CD14-positive monocyte (primary cell): ENCODE measurements around the gene RPL19. TPM values are rescaled to one million over a fixed set of nuclear protein-coding genes. Genes with fewer than 3 reads are reported as not detected.

ENCODE experiments used
- DNase-seq, 3 donors: peaks; one replicate each; pipeline ENCODE4 v3.0.0-alpha.2; 2011 to 2022
- H2AFZ ChIP-seq: 2 replicates; pipeline ENCODE4 v1.6.0; 2012; ENCODE audit warnings: mild to moderate bottlenecking, low read depth, low read length, inconsistent platforms; ENCODE audit not compliant: insufficient read depth, poor library complexity, severe bottlenecking
- H3K27ac ChIP-seq, 2 donors: 1 replicate in 1 of 2; 2 replicates in 1 of 2; pipeline ENCODE4 v1.5.1; 2012 to 2013; ENCODE audit warnings: low read length in 2 of 2, control low read depth in 1 of 2, inconsistent platforms in 1 of 2, low read depth in 1 of 2, mild to moderate bottlenecking in 1 of 2
- H3K27me3 ChIP-seq, 2 donors: one replicate each; pipeline versions ENCODE4 v1.6.0 to v1.6.1; 2011 to 2013; ENCODE audit warnings: low read length in 2 of 2; ENCODE audit not compliant: control insufficient read depth in 2 of 2, insufficient read depth in 2 of 2
- H3K36me3 ChIP-seq, 2 donors: replicated peaks in 1 of 2; 1 replicate in 1 of 2; 2 replicates in 1 of 2; pipeline versions ENCODE4 v1.5.1 to v1.6.1; 2012 to 2013; ENCODE audit warnings: low read length in 2 of 2, control low read depth in 1 of 2, inconsistent platforms in 1 of 2, mild to moderate bottlenecking in 1 of 2; ENCODE audit not compliant: insufficient read depth in 2 of 2, control insufficient read depth in 1 of 2
- H3K4me1 ChIP-seq, 2 donors: 1 replicate in 1 of 2; 2 replicates in 1 of 2; pipeline versions ENCODE4 v1.5.1 to v1.6.1; 2012 to 2013; ENCODE audit warnings: low read length in 2 of 2, control low read depth in 1 of 2, inconsistent platforms in 1 of 2, mild to moderate bottlenecking in 1 of 2, moderate library complexity in 1 of 2; ENCODE audit not compliant: insufficient read depth in 2 of 2, control insufficient read depth in 1 of 2
- H3K4me2 ChIP-seq: replicated peaks from 2 replicates; pipeline ENCODE3; 2012; ENCODE audit warnings: low read length, moderate library complexity, mild to moderate bottlenecking; ENCODE audit not compliant: poor library complexity, severe bottlenecking; ENCODE audit errors: extremely low read depth
- H3K4me3 ChIP-seq, 3 experiments: fragments of 200-600 bp in 1 of 3; sonication (generic) in 1 of 3; replicated peaks in 1 of 3; 1 replicate in 2 of 3; 2 replicates in 1 of 3; pipeline ENCODE4 v1.5.1; 2011 to 2013; ENCODE audit warnings: low read length in 3 of 3, mild to moderate bottlenecking in 3 of 3, control low read depth in 2 of 3, low read depth in 2 of 3, inconsistent platforms in 1 of 3, moderate library complexity in 1 of 3
- H3K79me2 ChIP-seq: 2 replicates; pipeline ENCODE4 v1.6.0; 2012; ENCODE audit warnings: mild to moderate bottlenecking, control low read depth, inconsistent platforms, low read length, moderate library complexity; ENCODE audit not compliant: insufficient read depth
- H3K9ac ChIP-seq: 2 replicates; pipeline ENCODE4 v1.6.0; 2017; ENCODE audit warnings: low read length, mild to moderate bottlenecking; ENCODE audit not compliant: insufficient read depth, poor library complexity, severe bottlenecking
- H3K9me3 ChIP-seq, 2 donors: replicated peaks in 1 of 2; 1 replicate in 1 of 2; 2 replicates in 1 of 2; pipeline versions ENCODE4 v1.5.1 to v1.6.1; 2012 to 2013; ENCODE audit warnings: low read length in 2 of 2, control low read depth in 1 of 2; ENCODE audit not compliant: control insufficient read depth in 1 of 2, insufficient read depth in 1 of 2
- H4K20me1 ChIP-seq: 2 replicates; pipeline ENCODE4 v1.6.0; 2012; ENCODE audit warnings: mild to moderate bottlenecking, low read length, control low read depth, moderate library complexity; ENCODE audit not compliant: insufficient read depth
- H3K27ac Mint-ChIP-seq, 7 donors: one replicate each; pipeline ENCODE4 v1.8.0; 2020; ENCODE audit warnings: mild to moderate bottlenecking in 7 of 7, mixed read lengths in 7 of 7, moderate library complexity in 6 of 7, inconsistent platforms in 2 of 7
- H3K27me3 Mint-ChIP-seq, 3 donors: one replicate each; pipeline ENCODE4 v1.8.0; 2021 to 2022; ENCODE audit warnings: low read depth in 3 of 3, mild to moderate bottlenecking in 3 of 3, mixed read lengths in 3 of 3, moderate library complexity in 3 of 3, inconsistent platforms in 1 of 3
- H3K36me3 Mint-ChIP-seq, 2 donors: one replicate each; pipeline ENCODE4 v1.8.0; 2020; ENCODE audit warnings: mixed read lengths in 2 of 2, inconsistent platforms in 1 of 2, mild to moderate bottlenecking in 1 of 2
- H3K4me1 Mint-ChIP-seq: one replicate; pipeline ENCODE4 v1.8.0; 2020; ENCODE audit warnings: mild to moderate bottlenecking, mixed read lengths
- H3K4me3 Mint-ChIP-seq, 2 donors: one replicate each; pipeline ENCODE4 v1.8.0; 2020; ENCODE audit warnings: mild to moderate bottlenecking in 2 of 2, mixed read lengths in 2 of 2, moderate library complexity in 1 of 2
- H3K9me3 Mint-ChIP-seq, 7 donors: one replicate each; pipeline ENCODE4 v1.8.0; 2020 to 2022; ENCODE audit warnings: mixed read lengths in 7 of 7, mild to moderate bottlenecking in 6 of 7, moderate library complexity in 6 of 7, inconsistent platforms in 2 of 7
- CTCF ChIP-seq: fragments of 200-600 bp; IDR thresholded peaks from one replicate; pipeline ENCODE4 v1.8.0; 2022; ENCODE audit warnings: antibody characterized with exemption, mild to moderate bottlenecking
- WGBS: methylation state at CpG from one replicate; pipeline ENCODE4 v1.1.5; 2013; ENCODE audit warnings: missing lambda C conversion rate; ENCODE audit not compliant: insufficient coverage; 5-methylcytosine and 5-hydroxymethylcytosine counted together
- intact Hi-C, 2 donors: fragments of 100-400 bp; cut with micrococcal nuclease; formaldehyde crosslinking; loops; one replicate each; pipeline versions ENCODE4 v1.15.0 to v1.15.1; 2023
- polyA plus RNA-seq, 3 donors: library from polyadenylated mRNA; depleted of rRNA in 1 of 3; unstranded in 2 of 3; stranded (reverse) in 1 of 3; fragments of 300-500 nt in 2 of 3; fragments of >200 nt in 1 of 3; fragmentation: Illumina TruSeq in 2 of 3; gene quantifications; 1 replicate in 2 of 3; 2 replicates in 1 of 3; pipeline ENCODE4 v1.2.3, GENCODE V29; 2012 to 2021

RPL19 gene
- polyA plus RNA-seq, 3 donors = 1,069 to 1,809 (median 1,232) TPM

GRCh38 chr17:39213852-39214251 is 13.8 kb downstream of the RPL19 start:
- TF ChIP-seq CTCF = no peak
- H3K4me1 Mint-ChIP-seq = peaks cover 19% of the 10 kb centered on the region
- peak in 1 of 3 donors; percentile 24 for DNase-seq

GRCh38 chr17:39217734-39218369 is 17.8 kb downstream of the RPL19 start:
- Mint-ChIP-seq H3K4me1 (peaks cover 2% of the 10 kb centered on the region), H3K4me3 (peak overlapping the region in 1 of 2 donors; percentile 69), H3K27me3 (peaks cover 32 to 60% (median 39%) of the 10 kb centered on the region in 3 donors), H3K27ac (no peak overlapping the region), H3K9me3 (peaks cover 0 to 9% (median 0%) of the 10 kb centered on the region in 7 donors), H3K36me3 (no peaks in the 10 kb centered on the region)
- H3K9me3 ChIP-seq = no peaks in the 10 kb centered on the region
- H3K27me3 ChIP-seq = peaks cover 0 to 34% of the 10 kb centered on the region in 2 donors
- no peak overlapping the region for H2AFZ ChIP-seq
- no peaks in the 10 kb centered on the region for H3K36me3 ChIP-seq
- H3K4me2 ChIP-seq = no peak overlapping the region
- intact Hi-C loops = no loop called here
- TF ChIP-seq CTCF = no peak
- WGBS = 24% methylated on average over 21 of the region's 24 CpGs
- no peaks in the 10 kb centered on the region for H3K4me1 ChIP-seq
- H4K20me1 ChIP-seq = no peaks in the 10 kb centered on the region
- no peaks in the 10 kb centered on the region for H3K79me2 ChIP-seq
- H3K4me3 ChIP-seq = no peak overlapping the region
- DNase-seq = no peak
- H3K9ac ChIP-seq = no peak overlapping the region
- H3K27ac ChIP-seq = no peak overlapping the region

More at GRCh38 chr17:39213852-39214251, 13.8 kb downstream of the RPL19 start:
- Histone ChIP-seq H3K9ac (no peak overlapping the region), H3K36me3 (no peaks in the 10 kb centered on the region), H3K4me3 (no peak overlapping the region), H3K27ac (no peak overlapping the region), H3K4me1 (peaks cover 17 to 18% of the 10 kb centered on the region in 2 donors), H3K27me3 (peaks cover 0 to 30% of the 10 kb centered on the region in 2 donors), H3K9me3 (no peaks in the 10 kb centered on the region), H3K4me2 (no peak overlapping the region), H2AFZ (no peak overlapping the region), H3K79me2 (no peaks in the 10 kb centered on the region), H4K20me1 (no peaks in the 10 kb centered on the region)
- no peak overlapping the region for H3K4me3 Mint-ChIP-seq
- H3K27ac Mint-ChIP-seq = no peak overlapping the region
- peaks cover 0 to 10% (median 0%) of the 10 kb centered on the region in 7 donors for H3K9me3 Mint-ChIP-seq
- 87% methylated on average over 9 of the region's 9 CpGs for WGBS
- intact Hi-C loops = no loop called here
- peaks cover 30 to 59% (median 38%) of the 10 kb centered on the region in 3 donors for H3K27me3 Mint-ChIP-seq
- H3K36me3 Mint-ChIP-seq = no peaks in the 10 kb centered on the region
